Spinal cord (tissue), 10 donors: ENCODE data around the gene ASS1. TPM values are rescaled to one million over a fixed set of nuclear protein-coding genes. Genes with fewer than 3 reads are reported as not detected.

Source experiments
- DNase-seq, 6 donors: peaks; one replicate each; pipeline versions ENCODE4 v3.0.0 to v3.0.0-alpha.2; 2013 to 2015; ENCODE audit warnings: low spot score in 6 of 6, low read depth in 4 of 6
- H3K27ac ChIP-seq: one replicate; pipeline ENCODE4 v1.5.1; 2013; ENCODE audit warnings: low read depth, low read length, control low read depth
- H3K27me3 ChIP-seq: one replicate; pipeline ENCODE4 v1.6.1; 2013; ENCODE audit warnings: low read length; ENCODE audit not compliant: control insufficient read depth, insufficient read depth
- H3K36me3 ChIP-seq: one replicate; pipeline ENCODE4 v1.6.1; 2013; ENCODE audit warnings: low read length; ENCODE audit not compliant: control insufficient read depth, insufficient read depth
- H3K4me1 ChIP-seq: one replicate; pipeline ENCODE4 v1.6.1; 2013; ENCODE audit warnings: low read length; ENCODE audit not compliant: control insufficient read depth, insufficient read depth
- H3K4me3 ChIP-seq: one replicate; pipeline ENCODE4 v1.5.1; 2013; ENCODE audit warnings: low read depth, low read length, control low read depth
- H3K9me3 ChIP-seq: one replicate; pipeline ENCODE4 v1.6.1; 2013; ENCODE audit warnings: low read length; ENCODE audit not compliant: control insufficient read depth, insufficient read depth
- WGBS: methylation state at CpG from one replicate; pipeline ENCODE4 v1.1.5; 2013; ENCODE audit warnings: missing lambda C conversion rate; ENCODE audit not compliant: insufficient coverage; 5-methylcytosine and 5-hydroxymethylcytosine counted together
- polyA plus RNA-seq, 2 donors: library from polyadenylated mRNA; unstranded; fragments of 120-200 nt; gene quantifications; one replicate each; pipeline ENCODE4 v1.2.1, GENCODE V29; 2013; ENCODE audit not compliant: insufficient read length in 2 of 2
- small RNA-seq: library from RNA; depleted of rRNA; stranded (forward); fragments of <200 nt; gene quantifications from one replicate; pipeline ENCODE3, GENCODE V24; 2014; ENCODE audit warnings: low replicate concordance
- total RNA-seq, 2 donors: library from RNA; depleted of rRNA in 1 of 2; stranded (reverse); fragments of 120-200 nt in 1 of 2; fragments of >200 nt in 1 of 2; gene quantifications; one replicate each; pipeline versions ENCODE4 v1.2.3 to v1.2.4, GENCODE V29; 2013 to 2014
- donor health status: healthy.

Gene ASS1
- total and polyA plus RNA-seq, 4 donors = 40.2 to 234 (median 62.9) TPM

- H3K4me1 ChIP-seq = peaks cover 11% of the 10 kb centered on the region
- H3K27me3 ChIP-seq = peaks cover 36% of the 10 kb centered on the region
- H3K9me3 ChIP-seq = no peaks in the 10 kb centered on the region
- peak in 1 of 6 donors; percentile 50 for DNase-seq
- no peak overlapping the region for H3K27ac ChIP-seq
- WGBS = 45% methylated on average over 6 of the region's 8 CpGs
- H3K36me3 ChIP-seq = no peaks in the 10 kb centered on the region
- no peak overlapping the region for H3K4me3 ChIP-seq
Observed at GRCh38 chr9:130543368-130543767, 98.6 kb downstream of the ASS1 start.

DNA sequence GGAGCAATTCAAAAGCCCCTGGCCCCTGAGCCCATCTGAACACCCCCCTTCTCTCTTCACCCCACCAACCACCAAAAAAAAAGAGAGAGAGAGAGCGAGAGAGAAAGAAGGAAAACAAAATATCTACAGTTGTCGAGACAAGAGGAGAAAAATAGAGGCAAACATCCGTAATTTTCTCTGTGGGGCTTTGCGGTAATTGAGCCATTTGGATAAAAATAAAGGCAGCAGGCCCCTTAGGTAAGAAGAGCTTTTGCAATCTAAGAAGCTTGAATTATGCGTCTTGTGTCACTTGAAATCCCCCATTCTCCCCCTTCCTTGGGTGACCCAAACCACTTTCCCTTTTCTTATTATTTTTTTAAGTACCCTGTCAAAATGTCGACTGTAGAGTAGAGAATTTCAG, 99.1 kb downstream of the ASS1 start:
- DNase-seq = peak in 1 of 6 donors; percentile 58
- H3K9me3 ChIP-seq = no peaks in the 10 kb centered on the region
- H3K4me1 ChIP-seq = peaks cover 11% of the 10 kb centered on the region
- peaks cover 31% of the 10 kb centered on the region for H3K27me3 ChIP-seq
- H3K36me3 ChIP-seq = no peaks in the 10 kb centered on the region
- H3K27ac ChIP-seq = no peak overlapping the region
- no peak overlapping the region for H3K4me3 ChIP-seq
- WGBS = 49% methylated on average over 3 of the region's 6 CpGs

DNA sequence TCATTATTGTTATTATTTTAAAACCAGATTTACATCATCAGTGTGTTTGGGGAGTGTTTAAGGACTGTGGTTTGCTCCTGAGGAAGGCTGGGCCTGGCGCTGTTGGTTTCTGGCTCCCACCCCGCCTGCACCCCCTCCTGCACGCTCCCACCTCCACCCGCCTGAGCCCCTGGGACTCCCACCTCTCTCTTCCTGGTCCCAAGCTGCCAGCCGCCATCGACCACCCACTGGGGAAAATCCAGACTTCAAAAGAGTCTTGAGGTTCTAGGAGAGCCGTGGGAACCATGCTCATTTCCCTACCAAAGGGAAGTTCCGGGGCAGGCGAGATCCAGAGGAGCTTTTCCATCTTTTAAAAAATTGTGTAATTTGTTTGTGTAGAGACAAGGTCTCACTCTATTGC, 99.6 kb downstream of the ASS1 start:
- WGBS = 0% methylated on average over 1 of the region's 9 CpGs
- H3K36me3 ChIP-seq = no peaks in the 10 kb centered on the region
- no peak overlapping the region for H3K4me3 ChIP-seq
- H3K27ac ChIP-seq = no peak overlapping the region
- no peak for DNase-seq
- peaks cover 11% of the 10 kb centered on the region for H3K4me1 ChIP-seq
- peaks cover 26% of the 10 kb centered on the region for H3K27me3 ChIP-seq
- no peaks in the 10 kb centered on the region for H3K9me3 ChIP-seq

DNA sequence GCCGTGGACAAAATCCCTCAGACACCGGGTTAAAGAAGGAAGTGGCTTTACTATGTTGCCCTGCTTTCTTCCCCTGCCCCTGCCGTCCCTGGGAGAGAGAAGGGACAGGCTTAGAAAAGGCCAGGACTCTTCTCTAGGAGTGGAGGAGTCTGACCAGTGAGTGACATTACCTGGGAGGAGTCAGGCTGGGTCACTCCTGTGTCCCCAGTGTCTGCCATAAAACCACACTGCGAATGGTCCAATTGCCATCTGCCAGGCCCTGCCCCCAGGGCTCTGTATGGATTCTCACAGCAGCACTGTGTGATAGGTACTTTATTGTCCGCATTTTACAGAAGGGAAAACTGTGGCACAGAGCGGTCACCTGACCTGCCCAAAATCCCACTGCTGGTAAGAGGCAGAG, 103.3 kb downstream of the ASS1 start:
- H3K4me1 ChIP-seq = peaks cover 6% of the 10 kb centered on the region

DNA sequence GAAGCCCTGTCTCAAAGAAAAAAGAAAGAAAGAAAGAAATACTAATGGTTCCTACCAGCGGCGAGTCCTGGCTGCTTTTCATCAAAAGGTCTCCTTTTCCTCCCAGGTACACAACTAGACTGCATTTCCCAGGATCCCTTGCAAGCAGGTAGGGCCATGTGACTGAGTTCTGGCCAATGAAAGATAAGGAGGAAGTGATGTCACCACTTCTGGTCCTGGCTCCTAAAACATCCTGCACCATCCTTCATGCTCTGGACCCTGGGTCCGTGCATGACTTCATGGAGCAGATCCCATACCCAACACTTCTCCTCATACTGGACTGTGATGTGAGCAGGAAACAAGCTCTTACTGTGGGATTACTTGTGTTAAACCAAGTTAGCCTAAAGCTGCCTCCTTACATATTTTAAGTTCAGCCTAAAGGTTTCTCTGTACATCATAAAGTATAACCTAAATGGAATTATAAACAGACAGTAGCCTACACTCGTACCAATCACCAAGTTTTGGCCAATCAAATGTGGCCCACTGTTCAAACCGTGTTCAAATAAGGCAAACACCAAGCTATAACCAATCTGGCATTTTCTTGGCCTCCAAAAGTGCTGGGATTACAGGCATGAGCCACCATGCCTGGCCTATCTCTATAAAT, 104.5 kb downstream of the ASS1 start:
- WGBS = 62% methylated on average over 3 of the region's 5 CpGs
- DNase-seq = no peak
- no peaks in the 10 kb centered on the region for H3K9me3 ChIP-seq
- H3K27ac ChIP-seq = no peak overlapping the region
- H3K4me1 ChIP-seq = no peaks in the 10 kb centered on the region
- no peaks in the 10 kb centered on the region for H3K36me3 ChIP-seq
- no peak overlapping the region for H3K4me3 ChIP-seq
- H3K27me3 ChIP-seq = peaks cover 12% of the 10 kb centered on the region

More for the DNA sequence above, 103.3 kb downstream of the ASS1 start:
- no peak overlapping the region for H3K4me3 ChIP-seq
- H3K27me3 ChIP-seq = peaks cover 15% of the 10 kb centered on the region
- 73% methylated on average over 4 of the region's 6 CpGs for WGBS
- DNase-seq = no peak
- H3K27ac ChIP-seq = no peak overlapping the region
- H3K9me3 ChIP-seq = no peaks in the 10 kb centered on the region
- H3K36me3 ChIP-seq = no peaks in the 10 kb centered on the region

Small RNA genes within 50 kb of the gene (small RNA-seq; reads per million reads assigned to genes)
- 0.10 reads per million for gene RN7SL665P

Other genes with a start within 250 kb of the ASS1 start
- gene HMCN2, start 179.2 kb upstream of the ASS1 start, total RNA-seq = 1 to 10 TPM in 1 of 2 donors, under 1 TPM in 1; 0.88 to 2.4 TPM
- 1 to 10 TPM; 4.7 to 5.9 TPM for gene HMCN2, start 179.2 kb upstream of the ASS1 start, polyA plus RNA-seq
- 10 to 100 TPM; 47.6 to 53.0 TPM for gene FUBP3, start 134.6 kb downstream of the ASS1 start, total RNA-seq
- 100 to 1,000 TPM in 1 of 2 donors, 10 to 100 TPM in 1; 91.8 to 102 TPM for gene FUBP3, start 134.6 kb downstream of the ASS1 start, polyA plus RNA-seq
- 1 to 10 TPM in 1 of 2 donors, under 1 TPM in 1; 0.11 to 2.4 TPM for gene PRDM12, start 219.6 kb downstream of the ASS1 start, total RNA-seq
- under 1 TPM; 0.60 to 0.78 TPM for gene PRDM12, start 219.6 kb downstream of the ASS1 start, polyA plus RNA-seq
- 10 to 100 TPM; 26.7 to 33.3 TPM for gene EXOSC2, start 248.8 kb downstream of the ASS1 start, total RNA-seq
- gene EXOSC2, start 248.8 kb downstream of the ASS1 start, polyA plus RNA-seq = 10 to 100 TPM; 31.5 to 46.1 TPM